ENCODE results near the gene FFAR1. TPM values are rescaled to one million over a fixed set of nuclear protein-coding genes. Genes with fewer than 3 reads are reported as not detected.
A peak's percentile ranks its signal among the peaks of the same experiment; 100 is the strongest.

The FFAR1 gene
- total and polyA plus RNA-seq, 2 experiments from 2014 or later: not detected

DNA sequence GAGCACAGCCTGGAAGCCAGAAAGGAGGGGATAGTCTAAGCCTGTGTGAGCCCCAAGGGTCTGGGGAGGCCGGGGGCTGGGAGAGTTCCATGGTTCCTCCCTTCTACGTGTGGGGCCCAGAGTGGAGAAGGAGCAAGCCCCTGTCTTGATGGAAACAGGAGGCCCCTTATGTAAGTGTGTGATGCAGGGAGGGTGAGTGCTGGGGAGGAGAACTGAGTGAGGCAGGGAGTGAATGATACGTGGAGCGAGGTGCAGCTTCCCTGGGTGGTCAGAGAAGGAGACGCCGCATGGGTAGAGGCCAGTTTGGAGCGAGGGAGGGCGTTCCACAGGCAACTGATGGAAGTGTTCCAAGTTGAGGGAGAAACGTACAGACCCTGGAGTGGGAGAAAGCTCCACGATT lies 39.8 kb upstream of the FFAR1 start:
- Histone ChIP-seq H4K20me1 (replicated peaks; ENCODE audit: insufficient read depth) (no peaks in the 10 kb centered on the region), H3K27ac (ENCODE audit: low read depth) (no peak overlapping the region), H3K36me3 (ENCODE audit: insufficient read depth) (no peaks in the 10 kb centered on the region), H3K4me3 (no peak overlapping the region), H3K79me2 (replicated peaks; ENCODE audit: insufficient read depth) (no peaks in the 10 kb centered on the region), H3K9me2 (ENCODE audit: insufficient read depth) (no peaks in the 10 kb centered on the region), H3K27me3 (ENCODE audit: insufficient read depth) (no peaks in the 10 kb centered on the region), H3F3A (replicated peaks; ENCODE audit: low read depth) (no peaks in the 10 kb centered on the region), H3K4me1 (ENCODE audit: insufficient read depth) (no peaks in the 10 kb centered on the region), H2AFZ (no peak overlapping the region), H3K4me2 (no peak overlapping the region)
- Mint-ChIP-seq H3K4me1 (peaks cover 5% of the 10 kb centered on the region), H3K9me3 (no peaks in the 10 kb centered on the region; the same call in 2 of the 3 replicates), H3K4me3 (no peak overlapping the region), H3K36me3 (ENCODE audit: low read depth) (no peaks in the 10 kb centered on the region), H3K27me3 (ENCODE audit: insufficient read depth, low read depth, poor library complexity) (peaks cover 10% of the 10 kb centered on the region), H3K27ac (peak overlapping the region; percentile 9; the same call in 1 of the 2 replicates)
- no peak for TF ChIP-seq JUNB (IDR thresholded peaks at IDR 0.05; ENCODE audit: unreplicated experiment)
- TF ChIP-seq, protein P1, sequence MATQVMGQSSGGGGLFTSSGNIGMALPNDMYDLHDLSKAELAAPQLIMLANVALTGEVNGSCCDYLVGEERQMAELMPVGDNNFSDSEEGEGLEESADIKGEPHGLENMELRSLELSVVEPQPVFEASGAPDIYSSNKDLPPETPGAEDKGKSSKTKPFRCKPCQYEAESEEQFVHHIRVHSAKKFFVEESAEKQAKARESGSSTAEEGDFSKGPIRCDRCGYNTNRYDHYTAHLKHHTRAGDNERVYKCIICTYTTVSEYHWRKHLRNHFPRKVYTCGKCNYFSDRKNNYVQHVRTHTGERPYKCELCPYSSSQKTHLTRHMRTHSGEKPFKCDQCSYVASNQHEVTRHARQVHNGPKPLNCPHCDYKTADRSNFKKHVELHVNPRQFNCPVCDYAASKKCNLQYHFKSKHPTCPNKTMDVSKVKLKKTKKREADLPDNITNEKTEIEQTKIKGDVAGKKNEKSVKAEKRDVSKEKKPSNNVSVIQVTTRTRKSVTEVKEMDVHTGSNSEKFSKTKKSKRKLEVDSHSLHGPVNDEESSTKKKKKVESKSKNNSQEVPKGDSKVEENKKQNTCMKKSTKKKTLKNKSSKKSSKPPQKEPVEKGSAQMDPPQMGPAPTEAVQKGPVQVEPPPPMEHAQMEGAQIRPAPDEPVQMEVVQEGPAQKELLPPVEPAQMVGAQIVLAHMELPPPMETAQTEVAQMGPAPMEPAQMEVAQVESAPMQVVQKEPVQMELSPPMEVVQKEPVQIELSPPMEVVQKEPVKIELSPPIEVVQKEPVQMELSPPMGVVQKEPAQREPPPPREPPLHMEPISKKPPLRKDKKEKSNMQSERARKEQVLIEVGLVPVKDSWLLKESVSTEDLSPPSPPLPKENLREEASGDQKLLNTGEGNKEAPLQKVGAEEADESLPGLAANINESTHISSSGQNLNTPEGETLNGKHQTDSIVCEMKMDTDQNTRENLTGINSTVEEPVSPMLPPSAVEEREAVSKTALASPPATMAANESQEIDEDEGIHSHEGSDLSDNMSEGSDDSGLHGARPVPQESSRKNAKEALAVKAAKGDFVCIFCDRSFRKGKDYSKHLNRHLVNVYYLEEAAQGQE (IDR thresholded peaks at IDR 0.05; ENCODE audit: unreplicated experiment): no peak
- DNase-seq (ENCODE audit: low spot score) (no peak), ATAC-seq (no peak)

DNA sequence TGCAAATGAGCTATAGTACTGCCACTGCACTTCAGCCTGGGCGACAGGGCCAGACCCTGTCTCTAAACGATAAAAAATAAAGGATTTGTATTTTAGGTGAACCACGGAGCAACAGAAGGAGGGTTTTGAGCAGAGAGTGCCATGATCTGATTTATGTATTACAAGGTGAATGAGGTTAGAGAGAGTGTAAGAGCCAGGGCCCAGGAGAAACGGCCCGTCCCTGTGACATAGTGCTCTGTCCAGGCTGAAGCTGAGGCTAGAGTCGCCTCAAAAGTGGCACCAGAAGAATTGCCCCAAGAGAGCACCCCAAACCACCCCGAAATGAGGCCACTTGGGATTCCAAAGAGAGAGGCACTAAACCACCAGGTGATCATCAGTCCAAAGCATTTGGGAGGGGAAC lies 38.8 kb upstream of the FFAR1 start:
- Histone ChIP-seq H3K27me3 (ENCODE audit: insufficient read depth) (no peaks in the 10 kb centered on the region), H3F3A (replicated peaks; ENCODE audit: low read depth) (no peaks in the 10 kb centered on the region), H3K79me2 (replicated peaks; ENCODE audit: insufficient read depth) (no peaks in the 10 kb centered on the region), H3K27ac (ENCODE audit: low read depth) (no peak overlapping the region), H2AFZ (no peak overlapping the region), H4K20me1 (replicated peaks; ENCODE audit: insufficient read depth) (no peaks in the 10 kb centered on the region), H3K4me2 (no peak overlapping the region), H3K4me3 (no peak overlapping the region), H3K36me3 (ENCODE audit: insufficient read depth) (no peaks in the 10 kb centered on the region), H3K4me1 (ENCODE audit: insufficient read depth) (no peaks in the 10 kb centered on the region), H3K9me2 (ENCODE audit: insufficient read depth) (no peaks in the 10 kb centered on the region)
- Mint-ChIP-seq H3K27me3 (ENCODE audit: insufficient read depth, low read depth, poor library complexity) (peaks cover 8% of the 10 kb centered on the region), H3K27ac (no peak overlapping the region), H3K4me1 (peaks cover 3% of the 10 kb centered on the region), H3K4me3 (no peak overlapping the region), H3K36me3 (ENCODE audit: low read depth) (no peaks in the 10 kb centered on the region), H3K9me3 (no peaks in the 10 kb centered on the region; the same call in 2 of the 3 replicates)
- DNase-seq (ENCODE audit: low spot score) (no peak), ATAC-seq (no peak)
- TF ChIP-seq, protein P2, sequence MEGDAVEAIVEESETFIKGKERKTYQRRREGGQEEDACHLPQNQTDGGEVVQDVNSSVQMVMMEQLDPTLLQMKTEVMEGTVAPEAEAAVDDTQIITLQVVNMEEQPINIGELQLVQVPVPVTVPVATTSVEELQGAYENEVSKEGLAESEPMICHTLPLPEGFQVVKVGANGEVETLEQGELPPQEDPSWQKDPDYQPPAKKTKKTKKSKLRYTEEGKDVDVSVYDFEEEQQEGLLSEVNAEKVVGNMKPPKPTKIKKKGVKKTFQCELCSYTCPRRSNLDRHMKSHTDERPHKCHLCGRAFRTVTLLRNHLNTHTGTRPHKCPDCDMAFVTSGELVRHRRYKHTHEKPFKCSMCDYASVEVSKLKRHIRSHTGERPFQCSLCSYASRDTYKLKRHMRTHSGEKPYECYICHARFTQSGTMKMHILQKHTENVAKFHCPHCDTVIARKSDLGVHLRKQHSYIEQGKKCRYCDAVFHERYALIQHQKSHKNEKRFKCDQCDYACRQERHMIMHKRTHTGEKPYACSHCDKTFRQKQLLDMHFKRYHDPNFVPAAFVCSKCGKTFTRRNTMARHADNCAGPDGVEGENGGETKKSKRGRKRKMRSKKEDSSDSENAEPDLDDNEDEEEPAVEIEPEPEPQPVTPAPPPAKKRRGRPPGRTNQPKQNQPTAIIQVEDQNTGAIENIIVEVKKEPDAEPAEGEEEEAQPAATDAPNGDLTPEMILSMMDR (conservative IDR thresholded peaks at IDR 0.05; ENCODE audit: low read depth in 2 of 2): no peak
- TF ChIP-seq JUNB (IDR thresholded peaks at IDR 0.05; ENCODE audit: unreplicated experiment) (no peak), EZH2phosphoT487 (IDR thresholded peaks at IDR 0.05; ENCODE audit: unreplicated experiment) (no peak)
